A549 (cell line): ENCODE measurements around the gene MOB3A.

Source experiments
- CHD2 ChIP-seq: fragments of 150-350 bp; IDR thresholded peaks from 2 replicates; pipeline ENCODE4 v1.6.1; 2014; ENCODE audit warnings: low read length; ENCODE audit not compliant: partially characterized antibody
- CTCF ChIP-seq: fragments of >200 bp; sonication (Bioruptor Twin); formaldehyde crosslinking; IDR thresholded peaks from 3 replicates; pipeline ENCODE4 v1.5.1; 2016
- ELK1 ChIP-seq: fragments of 150-350 bp; IDR thresholded peaks from 2 replicates; pipeline ENCODE4 v1.6.1; 2014; ENCODE audit warnings: low read depth, mild to moderate bottlenecking, low read length
- JUNB ChIP-seq: fragments of >200 bp; sonication (Bioruptor Twin); formaldehyde crosslinking; IDR thresholded peaks from 2 replicates; pipeline ENCODE4 v1.6.1; 2016
- POLR2A ChIP-seq: IDR thresholded peaks from 2 replicates; pipeline ENCODE4 v1.6.1; 2012; ENCODE audit warnings: mild to moderate bottlenecking, low read length
- RAD21 ChIP-seq, 2 experiments: fragments of >200 bp in 1 of 2; sonication (Bioruptor Twin) in 1 of 2; formaldehyde crosslinking in 1 of 2; IDR thresholded peaks in 1 of 2; conservative IDR thresholded peaks in 1 of 2; 2 replicates in 1 of 2; 3 replicates in 1 of 2; pipeline ENCODE4 v1.6.1; 2012 to 2018; ENCODE audit warnings: inconsistent platforms in 1 of 2
- RCOR1 ChIP-seq: fragments of 150-350 bp; IDR thresholded peaks from 2 replicates; pipeline ENCODE4 v1.6.1; 2014; ENCODE audit warnings: antibody characterized with exemption, low read length, low read depth
- TP53 ChIP-seq: fragments of 250-450 bp; sonication (Bioruptor Pico); IDR thresholded peaks from 2 replicates; pipeline ENCODE4 v1.5.0; 2021; ENCODE audit warnings: mild to moderate bottlenecking, moderate library complexity

- TF ChIP-seq CTCF: no peak
- TF ChIP-seq ELK1: no peak
- no peak for TF ChIP-seq RAD21 (conservative IDR thresholded peaks at IDR 0.05 in 1 of 2, IDR thresholded peaks at IDR 0.05 in 1 of 2)
- TF ChIP-seq POLR2A: no peak
- TF ChIP-seq JUNB: no peak
- no peak for TF ChIP-seq TP53
- TF ChIP-seq CHD2: no peak
- TF ChIP-seq RCOR1: no peak
Measured at GRCh38 chr19:2139385-2140137, 43.4 kb upstream of the MOB3A start.
